Dendritic cell treated with granulocyte-macrophage colony-stimulating factor and Interleukin-4, amounts not matched to agents 40 ng/mL and 50 ng/mL, for 4 days (primary cell): ENCODE measurements around the gene FHOD1.

Experiments used
- H3K27ac Mint-ChIP-seq: one replicate; pipeline ENCODE4 v1.8.0; 2022; ENCODE audit warnings: mild to moderate bottlenecking, mixed read lengths
- H3K27me3 Mint-ChIP-seq: one replicate; pipeline ENCODE4 v1.8.0; 2022; ENCODE audit warnings: mild to moderate bottlenecking, mixed read lengths
- H3K36me3 Mint-ChIP-seq: one replicate; pipeline ENCODE4 v1.8.0; 2022; ENCODE audit warnings: low read depth, mixed read lengths
- H3K4me1 Mint-ChIP-seq: one replicate; pipeline ENCODE4 v1.8.0; 2022; ENCODE audit warnings: low read depth, mixed read lengths
- H3K4me3 Mint-ChIP-seq: one replicate; pipeline ENCODE4 v1.8.0; 2022; ENCODE audit warnings: mild to moderate bottlenecking, moderate library complexity, mixed read lengths
- H3K9me3 Mint-ChIP-seq: one replicate; pipeline ENCODE4 v1.8.0; 2022; ENCODE audit warnings: mixed read lengths
- intact Hi-C: fragments of 100-400 bp; cut with micrococcal nuclease; formaldehyde crosslinking; loops from one replicate; pipeline ENCODE4 v1.15.0; 2022

FHOD1 gene

DNA sequence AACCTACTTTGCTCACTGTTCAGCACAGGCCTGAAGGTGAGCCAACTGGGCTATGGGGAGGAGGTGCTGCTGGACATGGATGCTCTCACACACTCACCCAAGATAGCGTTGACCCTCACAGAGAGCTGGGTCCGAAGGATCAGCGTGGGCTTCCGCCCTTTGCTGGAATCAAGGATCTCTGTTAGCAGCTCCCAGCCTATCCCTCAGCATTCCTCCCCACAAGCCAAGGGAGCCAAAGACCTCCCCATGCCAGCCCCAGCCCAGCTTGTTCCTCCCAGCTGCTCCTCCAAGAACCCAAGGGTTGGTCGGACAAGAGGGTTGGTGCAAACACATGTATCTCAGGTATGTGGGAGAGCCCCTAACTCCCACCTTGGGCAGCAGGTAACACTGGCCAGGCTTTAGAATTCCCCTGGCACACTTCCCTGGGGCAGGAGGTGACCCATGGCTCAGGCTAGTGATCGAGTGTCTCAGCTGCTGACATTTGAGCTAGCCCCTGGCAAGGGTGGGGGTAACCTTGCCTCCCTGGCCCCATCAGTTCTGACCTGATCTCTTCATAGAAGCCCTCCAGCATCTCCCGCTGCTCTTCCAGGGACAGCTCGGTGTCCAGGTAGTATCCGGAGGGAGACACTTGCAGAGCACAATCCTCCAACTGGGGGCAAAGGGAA is 8.3 kb downstream of the FHOD1 start:
- H3K27ac Mint-ChIP-seq = peak overlapping the region; percentile 16
- H3K36me3 Mint-ChIP-seq = peaks cover 62% of the 10 kb centered on the region
- H3K27me3 Mint-ChIP-seq = no peaks in the 10 kb centered on the region
- no peak overlapping the region for H3K4me3 Mint-ChIP-seq
- intact Hi-C loops = no loop called here
- no peaks in the 10 kb centered on the region for H3K9me3 Mint-ChIP-seq
- H3K4me1 Mint-ChIP-seq = peaks cover 77% of the 10 kb centered on the region

- Mint-ChIP-seq H3K36me3 (peaks cover 69% of the 10 kb centered on the region), H3K4me1 (peaks cover 70% of the 10 kb centered on the region), H3K27ac (no peak overlapping the region), H3K27me3 (no peaks in the 10 kb centered on the region), H3K9me3 (no peaks in the 10 kb centered on the region), H3K4me3 (no peak overlapping the region)
- intact Hi-C loops = no loop called here
Measured at GRCh38 chr16:67238278-67238575, 9.1 kb downstream of the FHOD1 start.

GRCh38 chr16:67237396-67238277 is 9.6 kb downstream of the FHOD1 start:
- intact Hi-C loops = no loop called here
- H3K9me3 Mint-ChIP-seq = no peaks in the 10 kb centered on the region
- H3K27me3 Mint-ChIP-seq = no peaks in the 10 kb centered on the region
- H3K27ac Mint-ChIP-seq = peak overlapping the region; percentile 18
- peaks cover 65% of the 10 kb centered on the region for H3K4me1 Mint-ChIP-seq
- H3K4me3 Mint-ChIP-seq = no peak overlapping the region
- peaks cover 75% of the 10 kb centered on the region for H3K36me3 Mint-ChIP-seq

GRCh38 chr16:67236563-67237395 is 10.5 kb downstream of the FHOD1 start:
- intact Hi-C loops = no loop called here
- Mint-ChIP-seq H3K27me3 (no peaks in the 10 kb centered on the region), H3K36me3 (peaks cover 83% of the 10 kb centered on the region), H3K27ac (peak overlapping the region; percentile 60), H3K4me3 (no peak overlapping the region), H3K9me3 (no peaks in the 10 kb centered on the region), H3K4me1 (peaks cover 57% of the 10 kb centered on the region)

DNA sequence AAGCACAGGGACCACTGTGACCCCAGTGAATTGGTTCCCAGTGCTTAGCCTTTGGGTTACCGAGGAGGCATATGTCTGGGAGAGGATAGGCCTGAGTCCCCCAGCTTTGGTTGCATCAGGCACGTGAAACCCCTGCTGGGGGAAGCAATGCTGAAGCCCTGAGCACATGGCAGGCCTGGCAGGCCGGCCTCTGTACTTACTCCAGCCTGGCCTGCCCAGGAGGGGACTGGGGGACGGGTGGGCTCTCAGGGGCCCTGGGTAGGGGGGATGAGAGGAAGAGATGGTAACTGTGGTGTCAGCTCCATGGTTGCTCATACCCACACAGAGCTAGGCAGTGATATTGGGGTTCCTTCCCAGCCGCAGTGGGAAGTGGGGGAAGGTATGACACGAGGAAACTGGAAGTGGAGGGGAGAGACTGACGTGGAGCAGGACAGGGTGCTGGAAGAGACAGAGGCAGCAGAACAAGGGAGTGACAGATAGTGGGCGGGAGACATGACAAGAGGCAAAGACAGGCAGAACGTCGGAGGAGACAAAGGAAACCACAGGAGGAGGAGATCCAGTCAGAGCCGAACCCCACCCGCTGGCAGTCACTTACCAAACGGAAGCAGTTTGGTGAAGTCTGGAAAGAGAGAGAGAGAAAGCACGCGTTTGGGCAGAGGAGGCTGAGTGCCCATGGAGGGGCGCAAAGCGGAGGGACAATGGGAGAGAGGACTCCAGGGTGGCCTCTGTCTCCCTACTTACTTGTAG is 11.3 kb downstream of the FHOD1 start:
- intact Hi-C loops = no loop called here
- Mint-ChIP-seq H3K4me3 (no peak overlapping the region), H3K4me1 (peaks cover 49% of the 10 kb centered on the region), H3K36me3 (peaks cover 91% of the 10 kb centered on the region), H3K27me3 (no peaks in the 10 kb centered on the region), H3K27ac (peak overlapping the region; percentile 60), H3K9me3 (no peaks in the 10 kb centered on the region)

GRCh38 chr16:67234180-67234597 is 13.1 kb downstream of the FHOD1 start:
- H3K27ac Mint-ChIP-seq = no peak overlapping the region
- peaks cover 43% of the 10 kb centered on the region for H3K4me1 Mint-ChIP-seq
- H3K4me3 Mint-ChIP-seq = no peak overlapping the region
- no peaks in the 10 kb centered on the region for H3K27me3 Mint-ChIP-seq
- peaks cover 100% of the 10 kb centered on the region for H3K36me3 Mint-ChIP-seq
- H3K9me3 Mint-ChIP-seq = no peaks in the 10 kb centered on the region
- intact Hi-C loops = no loop called here

GRCh38 chr16:67233596-67233995 is 13.7 kb downstream of the FHOD1 start:
- intact Hi-C loops = no loop called here
- Mint-ChIP-seq H3K36me3 (peaks cover 100% of the 10 kb centered on the region), H3K9me3 (no peaks in the 10 kb centered on the region), H3K4me3 (no peak overlapping the region), H3K4me1 (peaks cover 43% of the 10 kb centered on the region), H3K27ac (no peak overlapping the region), H3K27me3 (no peaks in the 10 kb centered on the region)

DNA sequence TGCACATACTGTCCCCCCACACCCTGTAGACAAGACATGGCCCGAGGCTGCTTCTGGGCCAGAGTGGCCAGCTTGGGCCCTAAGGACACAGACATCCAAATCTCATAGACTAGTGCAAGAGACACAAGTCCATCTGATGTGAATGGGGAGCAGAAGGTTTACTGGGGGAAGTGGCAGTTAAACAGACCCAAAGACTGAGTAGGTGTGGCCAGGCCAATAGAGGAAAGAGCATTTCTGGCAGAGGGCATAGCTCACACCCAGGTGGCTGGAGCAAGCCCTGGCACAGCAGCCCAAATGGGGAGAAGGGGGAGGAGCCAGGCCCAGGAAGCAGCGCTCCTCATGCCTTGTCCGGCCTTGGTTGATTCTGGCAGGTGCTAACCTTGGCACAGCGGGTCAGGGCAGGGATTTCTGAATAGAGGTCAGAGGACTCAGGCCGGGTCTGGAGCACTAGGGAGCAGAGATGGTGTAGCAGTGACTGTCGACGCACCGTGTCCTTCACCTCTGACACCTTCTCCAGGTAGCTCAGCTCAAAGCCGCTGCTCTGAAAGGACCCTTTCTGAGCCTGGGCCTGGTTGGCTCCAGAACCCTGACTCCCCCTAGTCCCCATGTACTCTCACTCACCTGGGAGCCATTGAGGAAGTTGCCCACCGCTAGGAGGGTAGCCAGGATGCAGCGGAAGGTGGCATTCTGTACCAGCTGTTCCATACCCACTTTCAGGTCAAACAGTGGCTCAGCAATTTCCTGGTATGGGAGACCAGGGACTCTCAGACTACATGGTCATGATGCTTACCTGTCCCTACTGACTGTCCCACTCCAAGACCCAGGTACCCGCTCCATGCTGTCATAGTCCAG is 16.2 kb downstream of the FHOD1 start:
- H3K4me1 Mint-ChIP-seq = peaks cover 42% of the 10 kb centered on the region

GRCh38 chr16:67229906-67230808 is 17.1 kb downstream of the FHOD1 start:
- Mint-ChIP-seq H3K4me3 (no peak overlapping the region), H3K9me3 (no peaks in the 10 kb centered on the region), H3K27me3 (no peaks in the 10 kb centered on the region), H3K36me3 (peaks cover 94% of the 10 kb centered on the region), H3K27ac (no peak overlapping the region), H3K4me1 (peaks cover 48% of the 10 kb centered on the region)
- intact Hi-C loops = no loop called here

More for the DNA sequence above, 16.2 kb downstream of the FHOD1 start:
- Mint-ChIP-seq H3K36me3 (peaks cover 100% of the 10 kb centered on the region), H3K9me3 (no peaks in the 10 kb centered on the region), H3K4me3 (no peak overlapping the region), H3K27me3 (no peaks in the 10 kb centered on the region), H3K27ac (no peak overlapping the region)
- intact Hi-C loops = no loop called here

DNA sequence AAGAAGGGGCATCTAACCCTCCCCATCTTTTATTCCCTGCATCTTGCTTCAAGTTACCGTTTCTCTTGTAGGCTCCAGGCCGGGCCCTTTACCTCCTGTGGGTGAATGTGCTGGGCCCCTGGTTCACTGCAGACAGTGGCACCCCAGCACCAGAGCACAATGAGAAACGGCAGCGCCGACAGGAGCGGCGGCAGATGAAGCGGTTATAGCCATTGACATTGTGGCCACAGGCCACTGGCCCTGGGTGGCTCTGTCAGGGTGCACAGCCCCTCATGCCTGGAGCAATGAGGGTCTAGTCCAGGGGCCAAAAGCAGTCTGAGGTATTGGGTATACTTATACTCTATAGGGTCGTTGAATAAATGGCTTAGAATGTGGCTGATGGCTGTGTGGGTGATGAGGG is 18.4 kb downstream of the FHOD1 start:
- H3K36me3 Mint-ChIP-seq = peaks cover 89% of the 10 kb centered on the region
- H3K4me1 Mint-ChIP-seq = peaks cover 54% of the 10 kb centered on the region
- intact Hi-C loops = no loop called here
- no peak overlapping the region for H3K27ac Mint-ChIP-seq
- H3K9me3 Mint-ChIP-seq = no peaks in the 10 kb centered on the region
- no peak overlapping the region for H3K4me3 Mint-ChIP-seq
- H3K27me3 Mint-ChIP-seq = no peaks in the 10 kb centered on the region

GRCh38 chr16:67228034-67228785 is 19.1 kb downstream of the FHOD1 start:
- intact Hi-C loops = no loop called here
- Mint-ChIP-seq H3K9me3 (no peaks in the 10 kb centered on the region), H3K27me3 (no peaks in the 10 kb centered on the region), H3K4me1 (peaks cover 55% of the 10 kb centered on the region), H3K36me3 (peaks cover 84% of the 10 kb centered on the region), H3K27ac (peak overlapping the region; percentile 91), H3K4me3 (peak overlapping the region; percentile 96)

GRCh38 chr16:67227567-67227921 is 19.7 kb downstream of the FHOD1 start:
- Mint-ChIP-seq H3K4me3 (peak overlapping the region; percentile 96), H3K36me3 (peaks cover 83% of the 10 kb centered on the region), H3K27ac (peak overlapping the region; percentile 91), H3K27me3 (no peaks in the 10 kb centered on the region), H3K9me3 (no peaks in the 10 kb centered on the region), H3K4me1 (peaks cover 61% of the 10 kb centered on the region)
- intact Hi-C loops = loop anchor here (2.0 kb wide), 2 partner anchors 35 to 43 kb away; partner anchors contain the start of gene E2F4
